HepG2 (cell line): Measurements from ENCODE around the gene SEMA5B. TPM values are rescaled to one million over a fixed set of nuclear protein-coding genes. Genes with fewer than 3 reads are reported as not detected.

Experiments used
- ATAC-seq: fragments of 200-7000 bp; cut with Tn5 transposase; 3 replicates; pipeline ENCODE4 v1.9.1; 2020; ENCODE audit warnings: mild to moderate bottlenecking, moderate library complexity
- BruUV-seq: library from RNA; stranded (reverse); fragments of 400-500 nt; replicated peaks from 2 replicates; lab custom pipeline; 2021; lab: Mats Ljungman, UMichigan
- CTCF ChIA-PET: fragments of 300-600 bp; formaldehyde crosslinking; extraction: SDS; loops from one replicate; lab custom pipeline; 2021; ENCODE audit warnings: low total read pairs, inconsistent platforms, low intra/inter-chr PET ratio; lab: Yijun Ruan, JAX
- POLR2A ChIA-PET: fragments of 350-600 bp; sonication (Branson Sonifier 250); formaldehyde crosslinking; loops from one replicate; lab custom pipeline; 2020; ENCODE audit warnings: antibody characterized with exemption, inconsistent platforms; lab: Yijun Ruan, JAX
- DNase-seq: peaks from one replicate; pipeline ENCODE4 v3.0.0-alpha.2; 2015; ENCODE audit warnings: low spot score
- FAIRE-seq: peaks from 3 replicates; lab custom pipeline; 2011; peaks lifted over from hg19 to GRCh38; lab: Jason Lieb, UNC
- H2AFZ ChIP-seq: one replicate; pipeline ENCODE4 v1.6.1; 2011; ENCODE audit warnings: low read length, inconsistent platforms
- H3K27ac ChIP-seq: fragments of 300-600 bp; 3 replicates; pipeline ENCODE4 v1.8.0; 2011; ENCODE audit warnings: mixed run types, mild to moderate bottlenecking, mixed read lengths, low read length, inconsistent platforms; ENCODE audit not compliant: insufficient read depth; ENCODE audit errors: extremely low read length
- H3K27me3 ChIP-seq, 2 experiments: fragments of 200-600 bp in 1 of 2; 2 replicates in 1 of 2; 3 replicates in 1 of 2; pipeline versions ENCODE4 v1.6.0 to v1.8.0; 2011; ENCODE audit warnings: low read length in 2 of 2, mild to moderate bottlenecking in 2 of 2, moderate library complexity in 2 of 2, inconsistent platforms in 1 of 2; ENCODE audit not compliant: insufficient read depth in 2 of 2, control insufficient read depth in 1 of 2
- H3K36me3 ChIP-seq, 2 experiments: fragments of 200-600 bp in 1 of 2; replicated peaks in 1 of 2; 2 replicates in 1 of 2; 3 replicates in 1 of 2; pipeline versions ENCODE4 v1.5.1 to v1.8.0; 2011; ENCODE audit warnings: low read length in 2 of 2, inconsistent platforms in 1 of 2; ENCODE audit not compliant: insufficient read depth in 2 of 2, control insufficient read depth in 1 of 2
- H3K4me1 ChIP-seq: 2 replicates; pipeline ENCODE4 v1.5.1; 2012; ENCODE audit warnings: low read length, inconsistent platforms; ENCODE audit not compliant: insufficient read depth
- H3K4me2 ChIP-seq: 2 replicates; pipeline ENCODE4 v1.6.0; 2011; ENCODE audit warnings: low read depth, low read length, inconsistent platforms
- H3K4me3 ChIP-seq, 3 experiments: fragments of 200-600 bp in 1 of 3; sonication (generic), shearing (Covaris generic) in 1 of 3; replicated peaks in 1 of 3; 2 replicates each; pipeline ENCODE4 v1.5.1; 2011 to 2016; ENCODE audit warnings: low read length in 3 of 3, inconsistent platforms in 2 of 3, low read depth in 2 of 3, mild to moderate bottlenecking in 2 of 3, control low read depth in 1 of 3, mixed read lengths in 1 of 3; ENCODE audit not compliant: insufficient read depth in 1 of 3
- H3K79me2 ChIP-seq: one replicate; pipeline ENCODE4 v1.6.1; 2011; ENCODE audit warnings: low read length, inconsistent platforms; ENCODE audit not compliant: insufficient read depth
- H3K9ac ChIP-seq: 2 replicates; pipeline ENCODE4 v1.6.0; 2011; ENCODE audit warnings: mild to moderate bottlenecking, low read depth, low read length, inconsistent platforms; ENCODE audit not compliant: insufficient read depth
- H3K9me3 ChIP-seq: 2 replicates; pipeline ENCODE4 v1.5.1; 2012; ENCODE audit warnings: mild to moderate bottlenecking, low read length
- H4K20me1 ChIP-seq: 2 replicates; pipeline ENCODE4 v1.6.0; 2011; ENCODE audit warnings: inconsistent platforms, mild to moderate bottlenecking, low read length, moderate library complexity; ENCODE audit not compliant: insufficient read depth
- CBFB ChIP-seq: sonication (generic); formaldehyde crosslinking; IDR thresholded peaks from 2 replicates; pipeline ENCODE4 v1.4.0; 2020; ENCODE audit warnings: missing genetic modification reagents
- CEBPG ChIP-seq: IDR thresholded peaks from 2 replicates; pipeline ENCODE4 v1.6.1; 2016
- KLF9 ChIP-seq: IDR thresholded peaks from 2 replicates; pipeline ENCODE4 v1.6.1; 2016; ENCODE audit warnings: low read depth
- MTF1 ChIP-seq: sonication (generic); formaldehyde crosslinking; IDR thresholded peaks from 2 replicates; pipeline ENCODE4 v1.5.0; 2020; ENCODE audit warnings: missing genetic modification reagents
- PHF20 ChIP-seq: sonication (generic); formaldehyde crosslinking; IDR thresholded peaks from 2 replicates; pipeline ENCODE4 v1.5.0; 2020; ENCODE audit warnings: mild to moderate bottlenecking, missing genetic modification reagents
- POGK ChIP-seq: sonication (generic); formaldehyde crosslinking; conservative IDR thresholded peaks from 2 replicates; pipeline ENCODE4 v1.8.0; 2022; ENCODE audit warnings: mild to moderate bottlenecking, moderate library complexity, missing genetic modification reagents
- SP5 ChIP-seq: IDR thresholded peaks from 2 replicates; pipeline ENCODE4 v1.6.1; 2016; ENCODE audit warnings: low read depth, borderline replicate concordance
- ZFP62 ChIP-seq: sonication (generic); formaldehyde crosslinking; IDR thresholded peaks from 2 replicates; pipeline ENCODE4 v1.4.0; 2020; ENCODE audit warnings: missing genetic modification reagents
- ZFP91 ChIP-seq: sonication (generic); formaldehyde crosslinking; IDR thresholded peaks from 2 replicates; pipeline ENCODE4 v1.9.0; 2022; ENCODE audit warnings: missing genetic modification reagents, mild to moderate bottlenecking, borderline replicate concordance
- ZNF10 ChIP-seq: sonication (generic); formaldehyde crosslinking; IDR thresholded peaks from 2 replicates; pipeline ENCODE4 v1.4.0; 2020; ENCODE audit warnings: mild to moderate bottlenecking, low read depth, missing genetic modification reagents, borderline replicate concordance
- ZNF124 ChIP-seq: sonication (generic); formaldehyde crosslinking; IDR thresholded peaks from 2 replicates; pipeline ENCODE4 v1.4.0; 2020; ENCODE audit warnings: missing genetic modification reagents
- ZNF576 ChIP-seq: sonication (generic); formaldehyde crosslinking; IDR thresholded peaks from 2 replicates; pipeline ENCODE4 v1.4.0; 2020; ENCODE audit warnings: mild to moderate bottlenecking, missing genetic modification reagents
- ZNF674 ChIP-seq: sonication (generic); formaldehyde crosslinking; IDR thresholded peaks from 2 replicates; pipeline ENCODE4 v1.5.0; 2020; ENCODE audit warnings: low read depth, mild to moderate bottlenecking, missing genetic modification reagents
- WGBS: methylation state at CpG from one replicate; pipeline ENCODE4 v1.1.6; 2017; ENCODE audit warnings: low lambda C conversion rate; 5-methylcytosine and 5-hydroxymethylcytosine counted together
- in situ Hi-C: cut with HindIII; loops from 2 replicates; pipeline ENCODE4 v1.10.0; 2017; ENCODE audit warnings: low pct_unique_long_range_greater_than_20kb; ENCODE audit not compliant: extremely low pct_ligation_motif_present
- intact Hi-C: fragments of 100-400 bp; cut with micrococcal nuclease; formaldehyde crosslinking; loops from one replicate; pipeline ENCODE4 v1.10.0; 2022; ENCODE audit not compliant: unreplicated experiment
- polyA plus RNA-seq, 8 experiments: library from polyadenylated mRNA; depleted of rRNA in 3 of 8; stranded (reverse) in 7 of 8; unstranded in 1 of 8; fragments of >200 nt; fragmentation: Illumina TruSeq in 4 of 8; extraction: Trizol in 4 of 8; gene quantifications; 2 replicates each; pipeline versions ENCODE4 v1.2.1 to v1.2.3, GENCODE V29; 2011 to 2016; ENCODE audit warnings: low read depth in 4 of 8, missing spikeins in 1 of 8, mixed read lengths in 1 of 8; ENCODE audit not compliant: insufficient read depth in 1 of 8
- total RNA-seq, 5 experiments: library from RNA; depleted of rRNA; stranded (reverse); fragments of >200 nt; fragmentation: Illumina TruSeq; extraction: Trizol; gene quantifications; 2 replicates each; pipeline ENCODE4 v1.2.3, GENCODE V29; 2016; ENCODE audit warnings: low read depth in 1 of 5

The SEMA5B gene
- total and polyA plus RNA-seq, 2 of the 13 experiments (the other 11 are each of a cell fraction or from before 2014, with no cell fraction given), result not detected

- TF ChIP-seq ZNF576 (CRISPR knock-in tag) (no peak), ZFP62 (no peak), POGK (CRISPR knock-in tag) (0 out of 2 replicates have a peak, but pooled peaks have one; percentile 22), ZFP91 (CRISPR knock-in tag) (peak; percentile 41; the same call in 1 of the 2 replicates)
Measured at GRCh38 chr3:122921791-122922651, 105.5 kb downstream of the SEMA5B start (continued).

GRCh38 chr3:122920986-122921385, 106.6 kb downstream of the SEMA5B start:
- POLR2A ChIA-PET, result no interaction called here
- DNase-seq, result no peak
- H3K36me3 ChIP-seq, result no peaks in the 10 kb centered on the region
- H4K20me1 ChIP-seq, result no peaks in the 10 kb centered on the region
- no peak for FAIRE-seq
- H3K27ac ChIP-seq, result no peak overlapping the region
- no peak overlapping the region for H3K9ac ChIP-seq
- no peaks in the 10 kb centered on the region; the same call in 1 of the 2 replicates for H3K4me1 ChIP-seq
- CTCF ChIA-PET, result no interaction called here
- BruUV-seq, result no TSS peak
- H3K79me2 ChIP-seq, result no peaks in the 10 kb centered on the region
- no peak overlapping the region for H3K4me3 ChIP-seq
- WGBS, result 50% methylated on average over 4 of the region's 6 CpGs
- H3K9me3 ChIP-seq, result no peaks in the 10 kb centered on the region
- H3K27me3 ChIP-seq, result peaks cover 8 to 39% of the 10 kb centered on the region in 2 experiments; a peak in 4 of 5 replicates
- no peak for ATAC-seq
- H3K4me2 ChIP-seq, result no peak overlapping the region
- intact Hi-C loops, result no loop called here
- in situ Hi-C loops, result no loop called here
- H2AFZ ChIP-seq, result no peak overlapping the region
- TF ChIP-seq MTF1 (CRISPR knock-in tag), result no peak
- TF ChIP-seq PHF20 (CRISPR knock-in tag), result no peak
- no peak for TF ChIP-seq SP5
- no peak for TF ChIP-seq ZNF10
- no peak for TF ChIP-seq CEBPG
- no peak for TF ChIP-seq ZNF124
- TF ChIP-seq KLF9, result no peak
- TF ChIP-seq ZNF674, result no peak
- TF ChIP-seq CBFB (CRISPR knock-in tag), result no peak
